IgD-negative memory B cell (primary cell): Measurements from ENCODE around the gene SPAG6. TPM values are rescaled to one million over a fixed set of nuclear protein-coding genes. Genes with fewer than 3 reads are reported as not detected.
"Not testable (repeated sequence)": the region's sequence is repeated elsewhere in the genome, so short reads cannot be mapped to it uniquely, and the experiment has no call there.

Experiments used
- H3K27ac Mint-ChIP-seq, 3 donors: one replicate each; pipeline ENCODE4 v1.8.0; 2020 to 2022; ENCODE audit warnings: mild to moderate bottlenecking in 3 of 3, mixed read lengths in 3 of 3, moderate library complexity in 1 of 3
- H3K27me3 Mint-ChIP-seq: one replicate; pipeline ENCODE4 v1.8.0; 2021; ENCODE audit warnings: mixed read lengths
- H3K36me3 Mint-ChIP-seq: one replicate; pipeline ENCODE4 v1.8.0; 2020; ENCODE audit warnings: mild to moderate bottlenecking, mixed read lengths
- H3K4me1 Mint-ChIP-seq, 3 donors: one replicate each; pipeline ENCODE4 v1.8.0; 2020 to 2022; ENCODE audit warnings: mixed read lengths in 3 of 3, mild to moderate bottlenecking in 1 of 3
- H3K4me3 Mint-ChIP-seq, 4 donors: one replicate each; pipeline ENCODE4 v1.8.0; 2020 to 2022; ENCODE audit warnings: mild to moderate bottlenecking in 4 of 4, mixed read lengths in 4 of 4, moderate library complexity in 3 of 4
- H3K9me3 Mint-ChIP-seq, 3 donors: one replicate each; pipeline ENCODE4 v1.8.0; 2020 to 2021; ENCODE audit warnings: mixed read lengths in 3 of 3, mild to moderate bottlenecking in 1 of 3
- polyA plus RNA-seq: library from polyadenylated mRNA; unstranded; fragments of 300-500 nt; fragmentation: Illumina TruSeq; gene quantifications from one replicate; pipeline ENCODE4 v1.2.3, GENCODE V29; 2021

SPAG6 gene
- polyA plus RNA-seq, result not detected

DNA sequence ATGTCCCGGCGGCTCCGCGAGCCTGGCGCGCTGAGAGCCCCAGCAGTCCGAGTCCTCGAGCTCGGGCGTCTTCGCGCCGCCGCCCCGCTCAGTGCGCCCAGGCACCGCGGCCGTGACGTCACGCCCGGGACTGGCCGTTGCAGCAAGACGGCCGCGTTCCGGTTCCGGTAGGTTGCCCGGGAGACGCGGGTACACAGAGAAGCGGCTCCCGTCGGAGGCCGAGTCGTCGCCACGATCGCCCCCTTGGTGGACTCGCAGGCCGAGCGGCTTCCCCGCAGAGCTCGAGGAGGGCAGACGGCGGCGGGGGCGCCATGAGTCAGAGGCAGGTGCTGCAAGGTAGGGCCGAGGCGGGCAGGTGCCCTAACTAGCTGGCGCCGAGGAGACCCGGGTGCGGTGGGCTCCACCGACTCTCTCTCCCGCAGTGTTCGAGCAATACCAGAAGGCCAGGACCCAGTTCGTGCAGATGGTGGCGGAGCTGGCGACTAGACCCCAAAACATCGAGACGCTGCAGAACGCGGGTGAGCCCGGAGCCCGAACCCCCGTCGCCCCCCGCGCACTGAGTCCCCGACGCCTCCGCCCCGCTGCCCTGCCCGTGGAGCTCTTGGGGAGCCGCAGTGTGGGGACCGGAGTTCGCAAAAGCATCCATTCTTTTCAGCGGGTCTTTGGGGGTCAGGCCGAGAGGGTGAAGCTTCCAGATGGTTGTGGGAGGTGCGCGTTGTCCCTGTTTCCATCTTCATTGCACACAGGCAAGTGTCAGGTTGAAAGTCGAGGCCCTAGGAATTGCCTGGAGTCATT, at the start of gene SPAG6:
Gene SPAG6, plus strand, starts transcription at position 196 of the 795 bp plus-strand sequence. Its CDS starts 116 bp downstream, at position 312.
- peaks cover 38% of the 10 kb centered on the region for H3K27me3 Mint-ChIP-seq

DNA sequence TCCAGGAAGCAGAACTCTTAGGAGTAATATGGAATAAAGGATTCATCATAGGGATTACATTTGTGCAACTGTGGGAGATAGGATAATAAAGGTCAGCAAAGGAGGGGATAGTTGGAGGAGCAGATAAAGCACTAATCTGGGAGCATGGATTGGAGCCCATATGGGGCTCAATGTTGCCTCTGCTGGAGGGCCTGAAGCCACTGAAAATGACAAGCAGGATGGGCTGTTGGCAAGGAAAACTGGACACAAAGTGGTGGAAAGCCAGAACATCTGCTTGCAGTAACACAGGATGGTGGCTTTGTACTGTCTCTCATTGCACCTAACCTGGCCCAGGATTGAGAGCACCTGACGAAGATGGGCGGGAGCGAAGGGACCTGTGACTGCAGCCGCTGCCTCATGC, 44.1 kb upstream of the SPAG6 start:
- Mint-ChIP-seq H3K36me3 (peaks cover 2% of the 10 kb centered on the region), H3K4me1 (no peaks in the 10 kb centered on the region), H3K27me3 (peaks cover 12% of the 10 kb centered on the region), H3K4me3 (no peak overlapping the region), H3K27ac (no peak overlapping the region), H3K9me3 (no peaks in the 10 kb centered on the region)

More for the DNA sequence above, at the start of gene SPAG6:
- Mint-ChIP-seq H3K4me3 (peak within 1 kb of the TSS; percentile 51 to 92 (median 69)), H3K27ac (peak within 1 kb of the TSS; percentile 85 to 93 (median 92)), H3K36me3 (peaks cover 4% of the 10 kb centered on the region), H3K9me3 (peaks cover 0 to 9% (median 0%) of the 10 kb centered on the region in 3 donors), H3K4me1 (peaks cover 2 to 24% (median 6%) of the 10 kb centered on the region in 3 donors)

DNA sequence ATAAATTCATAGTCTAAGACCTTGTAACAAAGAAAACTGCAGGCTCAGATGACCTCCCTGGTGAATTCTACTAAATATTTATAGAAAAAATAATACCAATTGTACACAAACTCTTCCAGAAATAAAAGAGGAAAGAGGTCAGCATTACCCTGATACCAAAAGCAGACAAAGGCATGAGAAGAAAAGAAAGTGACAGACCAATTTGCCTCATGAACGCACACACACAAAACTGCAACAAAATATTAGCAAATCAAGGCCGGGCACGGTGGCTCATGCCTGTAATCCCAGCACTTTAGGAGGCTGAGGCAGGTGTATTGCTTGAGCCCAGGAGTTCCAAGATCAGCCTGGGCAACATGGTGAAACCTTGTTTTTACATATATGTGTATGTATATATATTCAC, 41.8 kb upstream of the SPAG6 start:
- Mint-ChIP-seq H3K27me3 (peaks cover 3% of the 10 kb centered on the region), H3K9me3 (no peaks in the 10 kb centered on the region), H3K27ac (no peak overlapping the region), H3K4me3 (no peak overlapping the region), H3K4me1 (no peaks in the 10 kb centered on the region), H3K36me3 (peaks cover 2% of the 10 kb centered on the region)

DNA sequence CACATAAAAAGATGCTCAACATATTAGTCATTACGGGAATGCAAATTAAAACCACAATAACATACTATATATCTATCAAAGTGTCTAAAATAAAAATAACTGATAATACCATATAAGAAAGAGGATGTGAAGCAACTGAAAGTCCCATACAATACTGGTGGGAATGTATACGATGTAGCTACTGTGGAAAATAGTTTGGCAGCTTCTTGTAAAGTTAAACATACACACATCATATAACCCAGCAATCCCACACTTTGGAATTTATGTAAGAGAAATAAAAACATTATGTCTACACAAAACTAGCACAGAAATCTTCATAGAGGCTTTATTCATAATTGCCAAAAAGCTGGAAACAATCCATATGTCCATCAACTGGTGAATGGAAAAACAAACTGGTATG, 39.6 kb upstream of the SPAG6 start:
- Mint-ChIP-seq H3K4me1 (no peaks in the 10 kb centered on the region), H3K4me3 (no peak overlapping the region), H3K27ac (no peak overlapping the region), H3K27me3 (peaks cover 3% of the 10 kb centered on the region), H3K36me3 (peaks cover 2% of the 10 kb centered on the region), H3K9me3 (no peaks in the 10 kb centered on the region)

DNA sequence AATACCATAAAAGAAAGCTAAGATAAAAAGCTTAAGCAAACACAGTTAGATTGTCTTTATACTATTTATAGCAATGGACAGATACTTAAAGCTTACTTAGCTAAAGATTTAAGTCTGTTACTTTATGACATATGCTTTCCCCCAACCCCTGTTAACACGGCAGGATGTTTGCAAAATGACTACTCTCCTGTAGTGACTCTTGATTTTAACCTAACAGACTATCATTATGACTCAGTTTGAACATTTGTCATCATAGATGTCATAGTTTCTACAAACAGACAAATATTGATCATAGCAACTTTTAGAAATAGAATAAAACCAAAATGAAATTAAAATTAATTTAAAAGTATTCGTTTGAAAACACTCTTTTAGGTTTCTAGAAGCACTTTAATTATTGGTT, 36.9 kb upstream of the SPAG6 start:
- Mint-ChIP-seq H3K9me3 (no peaks in the 10 kb centered on the region), H3K36me3 (no peaks in the 10 kb centered on the region), H3K4me1 (no peaks in the 10 kb centered on the region), H3K27ac (no peak overlapping the region), H3K4me3 (no peak overlapping the region), H3K27me3 (peaks cover 3% of the 10 kb centered on the region)

DNA sequence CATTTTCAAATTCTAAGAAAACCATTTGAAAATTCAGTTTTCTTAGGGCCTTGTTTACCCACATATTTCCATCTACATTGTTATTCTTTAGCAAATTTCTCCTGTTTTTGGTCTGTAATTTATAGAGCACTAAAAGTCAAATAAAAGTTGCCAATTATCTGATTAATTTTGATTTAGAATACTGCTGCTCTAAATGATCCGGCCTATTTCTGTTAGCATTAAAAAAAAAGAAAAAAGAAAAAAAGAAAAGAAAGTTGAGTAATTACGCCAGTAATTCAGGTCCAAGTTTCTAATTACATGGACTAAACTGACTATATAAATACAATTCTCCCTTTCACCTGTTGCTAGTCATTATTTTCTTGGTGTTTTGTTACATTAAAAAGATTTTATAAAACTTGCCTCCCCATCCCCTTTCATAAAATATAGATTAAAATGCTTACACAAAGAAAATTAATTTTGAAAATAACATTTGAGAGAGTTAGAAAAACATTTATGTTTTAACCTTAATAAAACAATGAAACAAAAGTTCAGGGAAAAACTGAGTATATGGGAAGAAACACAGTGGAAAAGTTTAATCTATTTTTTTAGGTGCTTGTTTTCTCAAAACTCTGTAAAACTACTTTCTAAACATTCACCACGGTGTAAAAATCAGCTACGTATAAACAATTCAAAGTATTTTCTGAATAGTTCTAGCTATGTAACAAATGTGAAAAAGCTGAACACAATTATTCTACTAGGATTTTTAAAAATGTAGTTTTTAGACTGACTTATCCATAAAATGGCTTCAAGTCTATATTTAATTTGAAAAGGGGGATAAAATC, 35.9 kb upstream of the SPAG6 start:
- Mint-ChIP-seq H3K27me3 (peaks cover 3% of the 10 kb centered on the region), H3K27ac (no peak overlapping the region), H3K9me3 (no peaks in the 10 kb centered on the region), H3K4me3 (no peak overlapping the region), H3K4me1 (no peaks in the 10 kb centered on the region), H3K36me3 (no peaks in the 10 kb centered on the region)

DNA sequence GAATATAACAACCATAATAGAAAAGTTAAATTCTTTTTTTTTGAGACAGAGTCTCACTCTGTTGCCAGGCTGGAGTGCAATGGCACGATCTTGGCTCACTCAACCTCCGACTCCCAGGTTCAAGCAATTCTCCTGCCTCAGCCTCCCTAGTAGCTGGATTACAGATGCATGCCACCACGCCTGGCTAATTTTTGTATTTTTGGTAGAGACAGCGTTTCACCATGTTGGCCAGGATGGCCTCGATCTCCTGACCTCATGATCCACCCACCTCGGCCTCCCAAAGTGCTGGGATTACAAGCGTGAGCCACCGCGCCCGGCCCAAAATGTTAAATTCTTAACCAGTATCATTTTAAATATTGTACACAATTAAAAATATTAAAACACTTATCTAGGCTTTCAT, 35.3 kb upstream of the SPAG6 start:
- not testable (repeated sequence) for H3K27me3 Mint-ChIP-seq, H3K36me3 Mint-ChIP-seq, H3K4me1 Mint-ChIP-seq, H3K4me3 Mint-ChIP-seq, H3K9me3 Mint-ChIP-seq, H3K27ac Mint-ChIP-seq

DNA sequence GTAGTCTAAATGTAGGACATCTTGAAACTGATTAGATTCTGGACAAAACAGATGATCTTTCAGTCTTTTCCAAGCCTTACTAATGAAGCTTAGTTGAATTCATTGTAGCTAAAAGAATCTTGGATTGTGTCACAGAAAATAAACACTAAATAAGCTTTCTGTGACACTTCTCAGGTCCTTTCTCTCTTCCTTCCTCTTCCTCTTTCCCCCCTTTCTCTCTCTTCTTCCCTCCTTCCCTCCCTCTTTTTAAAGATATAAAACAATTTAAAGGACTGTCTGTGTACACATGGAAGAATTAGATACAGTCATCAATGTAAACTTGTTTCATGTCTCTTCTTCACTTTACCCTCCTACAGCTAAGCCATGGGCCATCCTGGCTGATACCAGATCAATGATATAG, 34.4 kb upstream of the SPAG6 start:
- no peak overlapping the region for H3K27ac Mint-ChIP-seq
- H3K27me3 Mint-ChIP-seq, result no peaks in the 10 kb centered on the region
- peaks cover 0 to 12% (median 10%) of the 10 kb centered on the region in 3 donors for H3K4me1 Mint-ChIP-seq
- H3K9me3 Mint-ChIP-seq, result no peaks in the 10 kb centered on the region
- H3K4me3 Mint-ChIP-seq, result no peak overlapping the region
- H3K36me3 Mint-ChIP-seq, result no peaks in the 10 kb centered on the region

DNA sequence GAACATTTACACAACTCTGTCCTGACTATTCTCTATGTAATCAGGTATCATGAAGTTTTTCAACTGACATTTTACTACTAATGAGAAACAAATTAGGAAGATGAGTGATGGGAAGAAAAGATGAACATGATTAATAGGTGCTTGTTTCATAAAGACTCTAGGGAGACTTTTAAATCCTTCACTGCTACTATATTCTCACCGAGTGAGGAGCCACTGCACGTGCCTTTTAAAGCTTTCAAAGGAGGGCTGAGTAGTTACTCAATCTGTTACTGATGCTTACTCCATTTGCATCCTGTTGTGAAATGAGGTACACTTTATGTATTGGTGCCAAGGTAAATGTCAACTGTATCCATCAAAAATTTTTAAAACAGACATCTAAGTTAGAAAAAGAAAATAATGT, 30.4 kb upstream of the SPAG6 start:
- peak overlapping the region; percentile 89 to 99 (median 96) for H3K4me3 Mint-ChIP-seq
- no peaks in the 10 kb centered on the region for H3K9me3 Mint-ChIP-seq
- H3K27ac Mint-ChIP-seq, result peak overlapping the region in 2 of 3 donors; percentile 95 to 98
- no peaks in the 10 kb centered on the region for H3K27me3 Mint-ChIP-seq
- H3K4me1 Mint-ChIP-seq, result peaks cover 2 to 23% (median 21%) of the 10 kb centered on the region in 3 donors
- H3K36me3 Mint-ChIP-seq, result no peaks in the 10 kb centered on the region

DNA sequence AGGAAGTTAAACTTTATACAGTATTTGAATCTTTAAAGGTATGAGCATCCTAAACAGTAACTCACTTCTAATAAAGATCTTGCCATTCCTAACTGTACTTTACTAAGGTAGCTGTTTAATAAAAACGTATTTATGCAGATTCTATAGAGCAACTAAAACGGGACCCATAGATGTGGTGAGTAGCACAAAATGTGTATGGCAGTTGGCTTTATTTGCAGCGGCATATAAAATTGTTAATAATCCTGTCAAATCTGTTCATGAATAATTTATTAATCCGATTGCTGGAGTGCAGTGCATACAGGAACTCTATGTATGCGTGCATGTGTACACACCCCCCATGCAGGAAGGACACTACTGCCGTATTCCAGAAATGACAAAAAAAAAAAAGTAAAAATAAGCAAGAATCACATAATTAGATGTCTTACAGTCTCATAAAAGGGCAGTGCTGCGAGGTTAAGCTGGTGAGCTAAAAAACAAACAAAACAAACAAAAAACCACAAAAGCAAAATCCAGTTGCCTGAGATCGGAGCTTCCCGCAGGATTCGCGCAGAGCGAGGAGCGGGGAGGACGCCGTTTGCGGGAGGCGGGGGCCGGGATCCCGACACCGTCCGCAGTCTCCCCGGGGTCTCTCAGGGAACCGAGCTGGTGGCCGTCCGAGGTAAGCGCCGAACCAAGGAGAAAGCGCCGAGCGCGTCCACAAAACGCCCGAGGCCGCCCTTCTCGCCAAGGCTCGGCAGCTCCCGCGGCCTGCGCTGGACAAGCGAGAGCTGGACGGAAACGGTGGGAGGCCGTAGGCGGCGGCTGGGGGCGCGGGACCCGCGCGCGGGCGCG, 29.6 kb upstream of the SPAG6 start:
- Mint-ChIP-seq H3K36me3 (no peaks in the 10 kb centered on the region), H3K27me3 (no peaks in the 10 kb centered on the region), H3K4me3 (peak overlapping the region; percentile 89 to 99 (median 96)), H3K27ac (peak overlapping the region; percentile 94 to 98 (median 95)), H3K4me1 (peaks cover 6 to 28% (median 25%) of the 10 kb centered on the region in 3 donors), H3K9me3 (no peaks in the 10 kb centered on the region)

DNA sequence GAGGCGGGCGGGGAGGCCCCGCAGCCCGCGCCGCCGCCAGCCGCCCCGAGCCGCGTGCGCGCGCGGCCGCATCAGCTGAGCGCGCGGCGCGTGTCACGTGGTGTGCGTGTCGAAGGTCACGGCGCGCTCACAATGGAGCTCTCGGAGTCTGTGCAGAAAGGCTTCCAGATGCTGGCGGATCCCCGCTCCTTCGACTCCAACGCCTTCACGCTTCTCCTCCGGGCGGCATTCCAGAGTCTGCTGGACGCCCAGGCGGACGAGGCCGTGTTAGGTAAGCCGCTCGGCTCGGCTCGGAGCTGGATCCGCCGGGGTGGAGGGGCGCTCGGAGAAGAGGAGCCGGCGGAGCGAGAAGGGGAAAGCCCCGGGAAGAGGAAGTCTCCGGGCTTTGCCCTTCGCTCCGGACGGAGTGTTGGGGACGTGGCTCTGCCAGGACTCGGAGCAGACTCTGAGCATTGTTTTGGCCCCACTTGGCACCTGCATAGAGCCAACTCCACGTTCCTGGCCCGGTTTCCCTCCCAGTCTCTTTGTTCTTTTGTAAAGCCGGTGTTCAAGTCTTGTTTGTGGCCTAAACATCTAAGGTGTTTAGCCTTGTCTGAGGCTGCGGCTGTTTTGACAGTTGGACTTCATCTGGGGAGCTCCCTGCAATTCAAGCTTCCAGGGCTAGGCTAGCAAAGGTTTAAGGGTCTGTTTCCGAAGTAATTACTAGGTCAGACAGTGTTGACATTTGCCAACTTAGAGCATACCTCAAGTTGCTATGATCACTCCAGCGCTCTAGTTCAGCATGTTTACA, 28.8 kb upstream of the SPAG6 start, which contains the start of gene COMMD3:
Gene COMMD3, plus strand, starts transcription at position 103 of the 790 bp plus-strand sequence. Its CDS starts 30 bp downstream, at position 133.
- no peaks in the 10 kb centered on the region for H3K9me3 Mint-ChIP-seq
- H3K4me3 Mint-ChIP-seq, result peak within 1 kb of the TSS; percentile 89 to 99 (median 97)
- H3K4me1 Mint-ChIP-seq, result peaks cover 6 to 28% (median 25%) of the 10 kb centered on the region in 3 donors
- peak within 1 kb of the TSS; percentile 95 to 98 (median 98) for H3K27ac Mint-ChIP-seq
- H3K27me3 Mint-ChIP-seq, result no peaks in the 10 kb centered on the region
- H3K36me3 Mint-ChIP-seq, result no peaks in the 10 kb centered on the region

DNA sequence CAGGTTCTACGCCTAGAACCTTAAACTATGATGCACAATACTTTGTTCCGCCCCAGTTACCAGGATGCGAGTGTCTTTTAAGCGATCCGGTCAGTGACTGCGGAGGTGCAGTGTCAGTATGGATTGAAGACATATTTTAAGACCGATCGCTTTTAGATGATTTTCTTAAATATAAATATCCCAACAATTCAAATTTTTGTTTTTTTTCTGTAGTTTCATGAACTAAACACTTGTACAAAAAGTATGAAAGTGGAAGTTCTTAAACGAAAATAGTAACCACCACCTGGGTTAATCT, 28.3 kb upstream of the SPAG6 start:
- H3K4me3 Mint-ChIP-seq, result peak overlapping the region; percentile 89 to 98 (median 94)
- peak overlapping the region; percentile 95 to 98 (median 98) for H3K27ac Mint-ChIP-seq
- H3K9me3 Mint-ChIP-seq, result no peaks in the 10 kb centered on the region
- H3K36me3 Mint-ChIP-seq, result no peaks in the 10 kb centered on the region
- peaks cover 6 to 28% (median 25%) of the 10 kb centered on the region in 3 donors for H3K4me1 Mint-ChIP-seq
- no peaks in the 10 kb centered on the region for H3K27me3 Mint-ChIP-seq

DNA sequence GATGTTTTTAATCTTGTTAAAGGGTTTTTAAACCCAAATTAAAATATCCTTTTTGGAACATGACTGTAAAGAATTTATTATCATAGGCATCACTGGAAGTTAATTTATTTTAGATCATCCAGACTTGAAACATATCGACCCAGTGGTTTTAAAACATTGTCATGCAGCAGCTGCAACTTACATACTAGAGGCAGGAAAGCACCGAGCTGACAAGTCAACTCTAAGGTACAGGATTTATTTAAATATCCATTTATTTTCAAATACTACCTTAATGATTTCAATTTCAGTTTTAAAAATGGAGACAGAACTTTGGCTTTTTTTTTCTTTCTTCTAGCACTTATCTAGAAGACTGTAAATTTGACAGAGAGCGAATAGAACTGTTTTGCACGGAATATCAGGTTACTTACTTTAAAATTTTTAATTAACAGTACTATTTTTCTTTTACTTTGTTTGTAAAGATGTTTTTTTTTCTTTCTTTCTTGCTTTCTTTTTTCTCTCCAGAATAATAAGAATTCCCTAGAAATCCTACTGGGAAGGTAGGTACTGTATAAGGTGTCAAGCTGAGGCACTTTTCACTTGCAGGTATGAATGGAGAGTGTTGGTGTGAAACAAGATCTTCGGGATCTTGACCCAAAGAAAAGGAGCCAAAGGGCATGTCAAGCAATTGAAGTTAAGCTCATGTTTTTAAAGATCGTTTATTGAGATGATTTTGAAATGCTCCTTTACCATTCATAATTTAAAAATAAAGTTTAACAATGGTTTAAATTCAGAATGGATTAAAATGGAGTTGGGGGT, 27.3 kb upstream of the SPAG6 start:
- peaks cover 13 to 36% (median 32%) of the 10 kb centered on the region in 3 donors for H3K4me1 Mint-ChIP-seq
- peak overlapping the region; percentile 23 to 98 (median 95) for H3K27ac Mint-ChIP-seq

More for the DNA sequence above, 27.3 kb upstream of the SPAG6 start:
- Mint-ChIP-seq H3K9me3 (no peaks in the 10 kb centered on the region), H3K27me3 (peaks cover 5% of the 10 kb centered on the region), H3K4me3 (peak overlapping the region in 2 of 4 donors; percentile 89 to 95), H3K36me3 (no peaks in the 10 kb centered on the region)
